Stimulated activated CD8-positive, alpha-beta memory T cell treated with anti-CD3 and anti-CD28 coated beads, Interleukin-12 subunit alpha, Interleukin-12 subunit beta, amount 100 ng/mL, for 24 hours (primary cell): ENCODE results near the gene CCR4.
"Not testable (repeated sequence)": the region's sequence is repeated elsewhere in the genome, so short reads cannot be mapped to it uniquely, and the experiment has no call there.

Experiments used
- DNase-seq: peaks from one replicate; pipeline ENCODE4 v3.0.0-alpha.2; 2020; ENCODE audit errors: extremely low read depth

CCR4 gene

DNA sequence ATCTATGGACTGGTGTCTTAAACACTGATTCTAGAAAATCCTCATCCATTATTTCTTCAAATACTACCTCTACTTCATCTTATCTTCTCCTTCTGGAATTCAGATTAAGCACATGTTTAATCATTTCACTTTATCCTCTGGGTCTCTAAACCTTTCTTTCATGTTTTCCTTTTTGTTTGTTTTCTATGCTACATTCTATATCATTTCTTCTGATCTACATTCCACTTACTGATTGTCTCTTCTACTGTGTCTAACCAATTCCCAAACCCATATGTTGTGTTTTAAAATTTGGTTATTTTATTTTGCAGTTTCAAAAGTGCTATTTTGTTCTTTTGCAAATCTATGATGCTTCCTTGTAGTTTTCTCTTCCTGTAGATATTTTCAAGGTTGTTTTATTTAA lies 31.7 kb downstream of the CCR4 start:
- no peak for DNase-seq

- not testable (repeated sequence) for DNase-seq
Measured at GRCh38 chr3:32984918-32985317, 33.5 kb downstream of the CCR4 start.

GRCh38 chr3:32989171-32989570 lies 37.7 kb downstream of the CCR4 start:
- DNase-seq = no peak

DNA sequence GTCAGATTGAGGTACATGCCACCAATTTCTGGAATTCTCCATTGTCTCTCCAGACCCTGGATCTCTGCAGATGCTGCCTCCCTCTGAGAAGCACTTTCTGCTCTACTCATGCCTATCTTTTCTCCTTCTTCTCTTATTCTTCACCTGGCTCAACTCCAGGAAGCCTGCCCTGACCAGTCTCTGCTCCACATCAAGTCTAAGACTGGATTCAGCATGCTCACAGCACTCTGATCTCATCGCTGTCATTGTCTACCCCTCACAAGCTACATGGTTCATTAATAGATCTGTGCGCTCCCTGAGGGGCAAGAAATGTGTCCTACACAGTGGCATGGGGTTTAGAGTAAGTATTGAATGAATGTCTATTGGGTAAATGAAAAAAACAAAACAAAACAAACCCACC lies 38.7 kb downstream of the CCR4 start:
- DNase-seq = no peak

DNA sequence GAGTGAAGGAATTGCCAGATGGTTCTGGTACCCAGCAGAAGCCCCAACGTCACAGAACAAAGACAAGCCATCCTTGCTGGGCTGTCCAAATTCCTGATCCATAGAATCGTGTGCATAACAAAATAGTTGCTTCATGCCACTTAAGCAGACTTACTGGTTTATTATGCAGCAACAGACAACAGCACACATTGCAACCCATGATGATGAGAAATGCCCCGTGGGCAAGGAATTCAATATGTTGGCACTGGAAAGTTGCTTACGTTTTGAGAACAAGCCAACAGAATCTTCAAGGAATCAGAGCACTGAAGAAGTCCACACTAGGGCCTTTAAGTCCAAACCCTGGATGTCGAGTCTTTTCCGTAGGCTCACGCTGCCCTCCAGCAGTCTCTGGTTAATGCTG lies 40.3 kb downstream of the CCR4 start:
- no peak for DNase-seq

DNA sequence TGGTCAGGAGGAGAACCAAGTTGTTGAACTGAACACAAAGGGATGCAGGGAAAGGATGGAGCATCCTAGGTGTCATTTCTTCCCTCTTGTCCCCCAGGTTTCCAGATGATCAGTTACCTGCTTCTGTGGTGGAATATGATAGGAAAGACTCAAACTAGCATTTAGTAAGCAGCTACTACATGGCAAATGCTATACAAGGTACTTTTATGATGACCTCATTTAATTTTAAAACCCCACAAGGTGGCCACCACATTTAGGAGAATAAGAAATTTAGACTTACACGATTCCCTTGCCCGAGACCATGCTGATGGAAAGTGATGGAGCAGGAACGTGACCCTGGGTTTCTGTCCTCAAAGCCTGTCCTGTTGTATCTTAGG lies 40.9 kb downstream of the CCR4 start:
- no peak for DNase-seq

- DNase-seq = no peak
Measured at GRCh38 chr3:32994045-32994444, 42.6 kb downstream of the CCR4 start.

GRCh38 chr3:32995098-32995497 lies 43.7 kb downstream of the CCR4 start:
- no peak for DNase-seq

DNA sequence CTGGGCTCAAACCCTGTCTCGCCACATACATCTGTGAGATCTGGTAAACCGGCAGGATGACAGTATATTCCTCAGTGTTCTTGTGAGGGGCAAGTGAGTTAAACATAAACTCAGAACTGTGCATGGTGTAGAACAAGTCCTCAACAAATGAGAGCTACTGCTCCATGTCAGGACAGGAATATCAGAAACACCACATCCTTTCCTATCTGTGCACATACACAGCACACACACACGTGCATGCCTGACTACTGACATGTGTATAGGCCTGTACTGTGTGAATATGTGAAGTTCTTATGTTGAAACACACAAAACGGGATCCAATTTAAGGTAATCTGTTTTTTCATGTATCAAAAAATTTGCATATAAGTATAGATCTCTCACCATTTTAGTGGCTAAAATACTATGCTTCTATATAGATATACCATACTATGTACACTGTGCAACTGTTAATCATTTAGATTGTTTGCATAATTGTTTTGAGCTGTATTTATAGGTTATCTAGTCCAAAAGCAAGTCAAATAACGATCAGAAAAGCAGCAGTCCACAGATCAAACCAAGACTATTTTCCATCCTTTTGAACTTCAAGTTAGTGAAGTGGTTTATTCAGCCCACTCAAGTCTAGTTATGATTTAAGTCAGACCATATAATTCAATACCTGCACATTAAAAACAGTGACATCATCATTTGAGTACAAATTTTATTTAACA lies 44.8 kb downstream of the CCR4 start:
- DNase-seq = no peak

DNA sequence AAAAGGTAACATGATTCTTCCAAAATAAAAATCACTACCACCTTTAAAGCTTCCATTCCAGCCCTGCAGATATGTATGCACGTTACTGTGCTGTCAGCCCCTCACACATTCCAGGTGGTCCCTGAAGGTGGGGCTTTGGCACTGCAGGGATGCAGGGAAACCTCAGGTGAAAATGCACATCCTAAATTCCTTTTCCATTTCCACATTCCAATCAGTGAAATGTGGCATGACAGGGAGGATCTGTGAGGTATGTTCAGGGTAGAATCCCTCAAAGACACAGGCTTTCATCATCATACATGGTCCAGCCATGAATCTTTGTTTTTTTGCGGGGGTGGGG lies 45.3 kb downstream of the CCR4 start:
- no peak for DNase-seq

- DNase-seq = no peak
Measured at GRCh38 chr3:32998631-32999451, 47.4 kb downstream of the CCR4 start.

DNA sequence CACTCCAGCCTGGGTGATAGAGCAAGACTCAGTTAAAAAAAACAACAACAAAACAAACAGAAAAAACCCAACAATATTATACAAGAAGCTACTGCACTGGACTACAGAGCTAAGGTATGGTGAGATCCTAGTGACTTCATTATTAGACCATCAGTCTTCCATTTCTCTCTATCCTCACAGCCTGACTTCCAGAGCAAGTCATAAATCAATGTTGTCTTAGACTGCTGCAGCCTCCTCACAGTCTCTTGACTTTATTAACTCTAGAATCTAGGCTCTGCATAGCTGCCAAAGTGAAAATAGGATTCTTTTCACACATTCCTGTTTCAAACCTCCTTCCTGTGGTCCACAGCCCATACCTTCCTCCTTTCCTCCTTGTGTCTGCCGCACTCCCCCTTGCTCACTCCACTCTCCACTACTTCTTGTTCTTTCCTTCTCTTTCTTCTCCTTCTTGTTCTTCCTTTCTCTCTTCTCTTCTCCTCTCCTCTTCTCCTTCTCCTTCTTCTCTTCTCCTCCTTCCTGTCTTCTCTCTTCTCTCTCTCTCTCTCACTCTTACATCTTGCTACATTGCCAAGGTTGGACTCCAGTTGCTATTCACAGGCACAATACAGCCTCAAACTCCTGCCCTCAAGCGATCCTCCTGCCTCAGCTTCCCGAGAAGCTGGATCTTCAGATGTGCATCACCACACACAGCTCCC lies 49.4 kb downstream of the CCR4 start:
- no peak for DNase-seq

DNA sequence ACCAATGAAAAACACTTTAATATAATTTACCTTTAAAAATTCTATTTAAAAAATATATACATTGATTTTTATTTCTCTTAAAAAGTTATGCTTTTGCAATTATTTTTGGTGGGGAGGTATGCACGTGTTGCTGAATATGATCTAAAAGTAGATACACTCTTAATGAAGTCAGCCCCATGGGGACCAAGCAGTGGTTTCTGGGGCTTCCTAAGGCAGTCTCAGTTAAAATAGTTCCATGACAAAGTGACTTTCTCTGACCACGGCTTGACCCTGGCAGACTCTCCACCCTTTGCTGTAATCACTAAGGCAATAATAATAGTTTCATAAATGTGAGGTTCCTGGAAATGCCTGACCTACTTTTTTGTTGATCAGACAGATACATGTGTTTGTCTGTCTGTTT lies 50.4 kb downstream of the CCR4 start:
- no peak for DNase-seq

- DNase-seq = no peak
Measured at GRCh38 chr3:33003308-33003707, 51.9 kb downstream of the CCR4 start.

DNA sequence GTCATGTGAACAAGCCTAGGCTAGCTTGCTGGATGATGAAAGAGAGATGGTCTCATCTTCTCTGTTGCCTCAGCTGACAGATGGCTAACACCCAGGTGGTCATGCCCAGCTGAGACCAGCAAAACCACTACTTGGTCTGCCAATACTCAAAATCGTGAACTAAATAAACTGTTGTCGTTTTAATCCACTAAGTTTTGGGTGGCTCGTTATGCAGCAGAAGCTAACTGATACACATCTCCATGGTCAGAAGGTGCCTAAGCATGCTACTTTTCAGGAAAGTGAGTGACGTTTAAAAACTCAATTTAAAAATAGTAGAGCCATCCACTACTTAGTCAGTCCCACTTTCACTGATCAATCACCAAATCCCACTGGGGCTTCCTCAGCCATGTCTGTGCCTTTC lies 52.8 kb downstream of the CCR4 start:
- no peak for DNase-seq

GRCh38 chr3:33004961-33005360 lies 53.5 kb downstream of the CCR4 start:
- no peak for DNase-seq
